OCI-LY1 (cell line): ENCODE results near the gene SEMA3A.
A peak's percentile ranks its signal among the peaks of the same experiment; 100 is the strongest.

Experiments
- H2AFZ ChIP-seq: fragments of 200-600 bp; sonication (generic), shearing (Covaris generic); 2 replicates; pipeline ENCODE4 v1.6.0; 2014; ENCODE audit warnings: antibody characterized with exemption, mild to moderate bottlenecking, low read length
- H3F3A ChIP-seq: fragments of 200-600 bp; sonication (generic), shearing (Covaris generic); 2 replicates; pipeline ENCODE4 v1.6.0; 2014; ENCODE audit warnings: mild to moderate bottlenecking, antibody characterized with exemption, low read length, moderate library complexity; ENCODE audit not compliant: insufficient read depth
- H3K27ac ChIP-seq: fragments of 200-600 bp; sonication (generic); 2 replicates; pipeline ENCODE4 v1.5.1; 2014; ENCODE audit warnings: low read length, mixed run types, mild to moderate bottlenecking, low read depth; ENCODE audit not compliant: poor library complexity, severe bottlenecking
- H3K27me3 ChIP-seq: fragments of 200-600 bp; sonication (generic); 2 replicates; pipeline ENCODE4 v1.6.0; 2014; ENCODE audit warnings: antibody characterized with exemption, mild to moderate bottlenecking, low read length, moderate library complexity; ENCODE audit not compliant: insufficient read depth
- H3K36me3 ChIP-seq: fragments of 200-600 bp; sonication (generic); 2 replicates; pipeline ENCODE4 v1.6.1; 2014; ENCODE audit warnings: mild to moderate bottlenecking, antibody characterized with exemption, low read length, moderate library complexity, mixed read lengths; ENCODE audit not compliant: insufficient read depth
- H3K4me1 ChIP-seq: fragments of 200-600 bp; sonication (generic); 2 replicates; pipeline ENCODE4 v1.5.1; 2014; ENCODE audit warnings: mild to moderate bottlenecking, low read length, moderate library complexity; ENCODE audit not compliant: insufficient read depth, severe bottlenecking
- H3K4me2 ChIP-seq: fragments of 200-600 bp; sonication (generic), shearing (Covaris generic); 2 replicates; pipeline ENCODE4 v1.6.1; 2014; ENCODE audit warnings: low read length
- H3K4me3 ChIP-seq: fragments of 200-600 bp; sonication (generic); 2 replicates; pipeline ENCODE4 v1.5.1; 2014; ENCODE audit warnings: low read length, low read depth, mild to moderate bottlenecking, mixed read lengths; ENCODE audit not compliant: poor library complexity, severe bottlenecking
- H3K79me2 ChIP-seq: fragments of 200-600 bp; shearing (Covaris generic); 2 replicates; pipeline ENCODE4 v1.6.1; 2016; ENCODE audit warnings: mixed run types, low read length, mixed read lengths; ENCODE audit not compliant: insufficient read depth
- H3K9ac ChIP-seq: fragments of 200-600 bp; sonication (generic), shearing (Covaris generic); 2 replicates; pipeline ENCODE4 v1.6.1; 2014; ENCODE audit warnings: mild to moderate bottlenecking, low read length, mixed read lengths
- H3K9me2 ChIP-seq: fragments of 200-600 bp; sonication (generic), shearing (Covaris generic); 2 replicates; pipeline ENCODE4 v1.6.1; 2014; ENCODE audit warnings: low read depth, mild to moderate bottlenecking, low read length, mixed read lengths
- H3K9me3 ChIP-seq: fragments of 200-600 bp; shearing (Covaris generic); 2 replicates; pipeline ENCODE4 v1.6.1; 2014; ENCODE audit warnings: low read length, mixed read lengths
- H4K20me1 ChIP-seq: fragments of 200-600 bp; sonication (generic), shearing (Covaris generic); 2 replicates; pipeline ENCODE4 v1.6.0; 2016; ENCODE audit warnings: mild to moderate bottlenecking, low read length; ENCODE audit not compliant: insufficient read depth
- CTCF ChIP-seq: fragments of 200-600 bp; sonication (generic), shearing (Covaris generic); IDR thresholded peaks from 2 replicates; pipeline ENCODE4 v1.5.1; 2017; ENCODE audit warnings: mild to moderate bottlenecking, antibody characterized with exemption, low read length, moderate library complexity, mixed read lengths
- EZH2 ChIP-seq: fragments of 200-600 bp; sonication (generic), shearing (Covaris generic); IDR thresholded peaks from 2 replicates; pipeline ENCODE4 v1.8.0; 2017; ENCODE audit warnings: borderline replicate concordance, mixed run types, mild to moderate bottlenecking, antibody characterized with exemption, low read length, moderate library complexity, mixed read lengths

SEMA3A gene

GRCh38 chr7:84095971-84096370 is 98.6 kb downstream of the SEMA3A start:
- H3F3A ChIP-seq, result no peaks in the 10 kb centered on the region
- H3K27ac ChIP-seq, result no peak overlapping the region

GRCh38 chr7:84092207-84092606 is 102.4 kb downstream of the SEMA3A start:
- Histone ChIP-seq H3K4me3 (no peak overlapping the region), H3K27ac (no peak overlapping the region), H3K27me3 (no peaks in the 10 kb centered on the region), H3K36me3 (no peaks in the 10 kb centered on the region), H3K4me1 (peaks cover 7% of the 10 kb centered on the region), H3K79me2 (no peaks in the 10 kb centered on the region), H3F3A (no peaks in the 10 kb centered on the region), H3K4me2 (no peak overlapping the region), H2AFZ (peak overlapping the region; percentile 40; the same call in 1 of the 2 replicates), H3K9me2 (no peaks in the 10 kb centered on the region), H3K9me3 (no peaks in the 10 kb centered on the region), H3K9ac (no peak overlapping the region), H4K20me1 (no peaks in the 10 kb centered on the region)
- TF ChIP-seq EZH2, result no peak
- no peak for TF ChIP-seq CTCF

More at GRCh38 chr7:84095971-84096370, 98.6 kb downstream of the SEMA3A start:
- H3K4me3 ChIP-seq, result no peak overlapping the region
- H3K79me2 ChIP-seq, result no peaks in the 10 kb centered on the region
- TF ChIP-seq CTCF, result no peak
- TF ChIP-seq EZH2, result no peak
- no peaks in the 10 kb centered on the region for H4K20me1 ChIP-seq
- peaks cover 7% of the 10 kb centered on the region for H3K4me1 ChIP-seq
- H3K9me2 ChIP-seq, result no peaks in the 10 kb centered on the region
- no peaks in the 10 kb centered on the region for H3K27me3 ChIP-seq
- H3K9ac ChIP-seq, result no peak overlapping the region
- no peaks in the 10 kb centered on the region for H3K36me3 ChIP-seq
- H3K4me2 ChIP-seq, result no peak overlapping the region
- no peaks in the 10 kb centered on the region for H3K9me3 ChIP-seq
- no peak overlapping the region for H2AFZ ChIP-seq

GRCh38 chr7:84091318-84091717 is 103.3 kb downstream of the SEMA3A start:
- H3K27ac ChIP-seq, result no peak overlapping the region
- no peaks in the 10 kb centered on the region for H3K27me3 ChIP-seq
- H3K9me3 ChIP-seq, result no peaks in the 10 kb centered on the region
- no peak overlapping the region for H3K9ac ChIP-seq
- H3K36me3 ChIP-seq, result no peaks in the 10 kb centered on the region
- no peak overlapping the region for H3K4me3 ChIP-seq
- peak overlapping the region; percentile 91; the same call in 1 of the 2 replicates for H2AFZ ChIP-seq
- TF ChIP-seq EZH2 (no peak), CTCF (no peak)
- no peaks in the 10 kb centered on the region for H3K9me2 ChIP-seq
- no peaks in the 10 kb centered on the region for H4K20me1 ChIP-seq
- no peaks in the 10 kb centered on the region for H3F3A ChIP-seq
- H3K4me1 ChIP-seq, result peaks cover 7% of the 10 kb centered on the region
- no peaks in the 10 kb centered on the region for H3K79me2 ChIP-seq
- no peak overlapping the region for H3K4me2 ChIP-seq
